Measurements from ENCODE around the gene FHOD1. TPM values are rescaled to one million over a fixed set of nuclear protein-coding genes. Genes with fewer than 3 reads are reported as not detected.

FHOD1 gene
- total and polyA plus RNA-seq, 2 of the 13 experiments (the other 11 are each of a cell fraction or from before 2014, with no cell fraction given) = 20.0 to 20.8 TPM

DNA sequence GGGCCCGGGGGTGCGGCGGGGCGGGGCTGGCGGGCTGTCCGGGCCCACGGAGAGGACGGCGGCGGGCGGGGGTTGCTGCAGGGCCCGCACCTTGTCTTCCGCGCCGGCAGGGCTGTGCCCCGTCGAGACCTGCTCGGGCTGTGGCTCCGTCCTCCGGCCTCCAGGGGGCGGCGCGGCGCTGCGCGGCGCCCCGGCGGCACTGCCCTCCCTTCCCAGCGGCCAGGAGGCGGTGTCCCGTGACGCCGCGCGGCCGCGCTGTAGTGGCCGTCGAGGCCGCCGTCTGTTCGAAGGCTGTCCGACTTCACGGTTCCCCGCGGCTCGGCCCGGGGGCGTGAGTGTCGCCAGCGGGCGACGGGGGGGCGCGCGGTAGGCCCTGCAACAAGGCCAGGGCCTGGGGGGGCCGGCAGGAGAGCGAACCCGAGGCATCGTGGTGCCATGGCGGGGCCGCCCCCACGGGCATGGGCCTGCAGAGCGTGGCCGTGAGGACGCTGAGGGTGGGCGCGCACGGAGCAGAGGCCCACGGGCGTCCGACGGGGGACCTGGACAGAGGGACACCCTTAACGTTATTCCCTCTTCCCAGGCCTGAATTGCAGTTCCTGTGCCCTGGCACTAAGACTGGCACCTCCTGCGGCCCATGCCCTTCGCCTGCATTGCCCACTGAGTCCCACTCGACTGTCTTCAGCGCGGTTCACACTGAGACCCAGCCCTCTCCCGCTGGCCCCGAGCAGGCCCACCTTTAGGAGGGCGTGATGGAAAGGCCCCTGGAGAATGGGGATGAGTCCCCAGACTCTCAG lies 32.2 kb upstream of the FHOD1 start, which contains the start of gene PLEKHG4 (continued):
- TF ChIP-seq, protein P1, sequence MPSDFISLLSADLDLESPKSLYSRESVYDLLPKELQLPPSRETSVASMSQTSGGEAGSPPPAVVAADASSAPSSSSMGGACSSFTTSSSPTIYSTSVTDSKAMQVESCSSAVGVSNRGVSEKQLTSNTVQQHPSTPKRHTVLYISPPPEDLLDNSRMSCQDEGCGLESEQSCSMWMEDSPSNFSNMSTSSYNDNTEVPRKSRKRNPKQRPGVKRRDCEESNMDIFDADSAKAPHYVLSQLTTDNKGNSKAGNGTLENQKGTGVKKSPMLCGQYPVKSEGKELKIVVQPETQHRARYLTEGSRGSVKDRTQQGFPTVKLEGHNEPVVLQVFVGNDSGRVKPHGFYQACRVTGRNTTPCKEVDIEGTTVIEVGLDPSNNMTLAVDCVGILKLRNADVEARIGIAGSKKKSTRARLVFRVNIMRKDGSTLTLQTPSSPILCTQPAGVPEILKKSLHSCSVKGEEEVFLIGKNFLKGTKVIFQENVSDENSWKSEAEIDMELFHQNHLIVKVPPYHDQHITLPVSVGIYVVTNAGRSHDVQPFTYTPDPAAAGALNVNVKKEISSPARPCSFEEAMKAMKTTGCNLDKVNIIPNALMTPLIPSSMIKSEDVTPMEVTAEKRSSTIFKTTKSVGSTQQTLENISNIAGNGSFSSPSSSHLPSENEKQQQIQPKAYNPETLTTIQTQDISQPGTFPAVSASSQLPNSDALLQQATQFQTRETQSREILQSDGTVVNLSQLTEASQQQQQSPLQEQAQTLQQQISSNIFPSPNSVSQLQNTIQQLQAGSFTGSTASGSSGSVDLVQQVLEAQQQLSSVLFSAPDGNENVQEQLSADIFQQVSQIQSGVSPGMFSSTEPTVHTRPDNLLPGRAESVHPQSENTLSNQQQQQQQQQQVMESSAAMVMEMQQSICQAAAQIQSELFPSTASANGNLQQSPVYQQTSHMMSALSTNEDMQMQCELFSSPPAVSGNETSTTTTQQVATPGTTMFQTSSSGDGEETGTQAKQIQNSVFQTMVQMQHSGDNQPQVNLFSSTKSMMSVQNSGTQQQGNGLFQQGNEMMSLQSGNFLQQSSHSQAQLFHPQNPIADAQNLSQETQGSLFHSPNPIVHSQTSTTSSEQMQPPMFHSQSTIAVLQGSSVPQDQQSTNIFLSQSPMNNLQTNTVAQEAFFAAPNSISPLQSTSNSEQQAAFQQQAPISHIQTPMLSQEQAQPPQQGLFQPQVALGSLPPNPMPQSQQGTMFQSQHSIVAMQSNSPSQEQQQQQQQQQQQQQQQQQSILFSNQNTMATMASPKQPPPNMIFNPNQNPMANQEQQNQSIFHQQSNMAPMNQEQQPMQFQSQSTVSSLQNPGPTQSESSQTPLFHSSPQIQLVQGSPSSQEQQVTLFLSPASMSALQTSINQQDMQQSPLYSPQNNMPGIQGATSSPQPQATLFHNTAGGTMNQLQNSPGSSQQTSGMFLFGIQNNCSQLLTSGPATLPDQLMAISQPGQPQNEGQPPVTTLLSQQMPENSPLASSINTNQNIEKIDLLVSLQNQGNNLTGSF (CRISPR knock-in tag; IDR thresholded peaks at IDR 0.05) = peak; percentile 44; the same call in 1 of the 2 replicates
- TF ChIP-seq ZNF772 (CRISPR knock-in tag; IDR thresholded peaks at IDR 0.05) = peak; percentile 66; the same call in 1 of the 2 replicates
- peak; percentile 61; the same call in 1 of the 2 replicates for TF ChIP-seq ZNF674 (CRISPR knock-in tag; IDR thresholded peaks at IDR 0.05; ENCODE audit: low read depth)
- TF ChIP-seq POGZ (CRISPR knock-in tag; IDR thresholded peaks at IDR 0.05) = peak; percentile 38
- TF ChIP-seq, protein P2, sequence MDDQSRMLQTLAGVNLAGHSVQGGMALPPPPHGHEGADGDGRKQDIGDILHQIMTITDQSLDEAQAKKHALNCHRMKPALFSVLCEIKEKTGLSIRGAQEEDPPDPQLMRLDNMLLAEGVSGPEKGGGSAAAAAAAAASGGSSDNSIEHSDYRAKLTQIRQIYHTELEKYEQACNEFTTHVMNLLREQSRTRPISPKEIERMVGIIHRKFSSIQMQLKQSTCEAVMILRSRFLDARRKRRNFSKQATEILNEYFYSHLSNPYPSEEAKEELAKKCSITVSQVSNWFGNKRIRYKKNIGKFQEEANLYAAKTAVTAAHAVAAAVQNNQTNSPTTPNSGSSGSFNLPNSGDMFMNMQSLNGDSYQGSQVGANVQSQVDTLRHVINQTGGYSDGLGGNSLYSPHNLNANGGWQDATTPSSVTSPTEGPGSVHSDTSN (CRISPR knock-in tag; IDR thresholded peaks at IDR 0.05; ENCODE audit: borderline replicate concordance) = no peak
- TF ChIP-seq ZNF337 (CRISPR knock-in tag; IDR thresholded peaks at IDR 0.05; ENCODE audit: borderline replicate concordance, low read depth) = no peak
- TF ChIP-seq, protein P3, sequence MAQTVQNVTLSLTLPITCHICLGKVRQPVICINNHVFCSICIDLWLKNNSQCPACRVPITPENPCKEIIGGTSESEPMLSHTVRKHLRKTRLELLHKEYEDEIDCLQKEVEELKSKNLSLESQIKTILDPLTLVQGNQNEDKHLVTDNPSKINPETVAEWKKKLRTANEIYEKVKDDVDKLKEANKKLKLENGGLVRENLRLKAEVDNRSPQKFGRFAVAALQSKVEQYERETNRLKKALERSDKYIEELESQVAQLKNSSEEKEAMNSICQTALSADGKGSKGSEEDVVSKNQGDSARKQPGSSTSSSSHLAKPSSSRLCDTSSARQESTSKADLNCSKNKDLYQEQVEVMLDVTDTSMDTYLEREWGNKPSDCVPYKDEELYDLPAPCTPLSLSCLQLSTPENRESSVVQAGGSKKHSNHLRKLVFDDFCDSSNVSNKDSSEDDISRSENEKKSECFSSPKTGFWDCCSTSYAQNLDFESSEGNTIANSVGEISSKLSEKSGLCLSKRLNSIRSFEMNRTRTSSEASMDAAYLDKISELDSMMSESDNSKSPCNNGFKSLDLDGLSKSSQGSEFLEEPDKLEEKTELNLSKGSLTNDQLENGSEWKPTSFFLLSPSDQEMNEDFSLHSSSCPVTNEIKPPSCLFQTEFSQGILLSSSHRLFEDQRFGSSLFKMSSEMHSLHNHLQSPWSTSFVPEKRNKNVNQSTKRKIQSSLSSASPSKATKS (CRISPR knock-in tag; IDR thresholded peaks at IDR 0.05) = no peak; the same call in 1 of the 2 replicates
- no peak for TF ChIP-seq ELF4 (CRISPR knock-in tag; IDR thresholded peaks at IDR 0.05; ENCODE audit: borderline replicate concordance)
- TF ChIP-seq, protein P4, sequence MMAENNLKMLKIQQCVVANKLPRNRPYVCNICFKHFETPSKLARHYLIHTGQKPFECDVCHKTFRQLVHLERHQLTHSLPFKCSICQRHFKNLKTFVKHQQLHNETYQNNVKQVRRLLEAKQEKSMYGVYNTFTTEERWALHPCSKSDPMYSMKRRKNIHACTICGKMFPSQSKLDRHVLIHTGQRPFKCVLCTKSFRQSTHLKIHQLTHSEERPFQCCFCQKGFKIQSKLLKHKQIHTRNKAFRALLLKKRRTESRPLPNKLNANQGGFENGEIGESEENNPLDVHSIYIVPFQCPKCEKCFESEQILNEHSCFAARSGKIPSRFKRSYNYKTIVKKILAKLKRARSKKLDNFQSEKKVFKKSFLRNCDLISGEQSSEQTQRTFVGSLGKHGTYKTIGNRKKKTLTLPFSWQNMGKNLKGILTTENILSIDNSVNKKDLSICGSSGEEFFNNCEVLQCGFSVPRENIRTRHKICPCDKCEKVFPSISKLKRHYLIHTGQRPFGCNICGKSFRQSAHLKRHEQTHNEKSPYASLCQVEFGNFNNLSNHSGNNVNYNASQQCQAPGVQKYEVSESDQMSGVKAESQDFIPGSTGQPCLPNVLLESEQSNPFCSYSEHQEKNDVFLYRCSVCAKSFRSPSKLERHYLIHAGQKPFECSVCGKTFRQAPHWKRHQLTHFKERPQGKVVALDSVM (CRISPR knock-in tag; IDR thresholded peaks at IDR 0.05) = peak; percentile 73
- TF ChIP-seq THYN1 (CRISPR knock-in tag; IDR thresholded peaks at IDR 0.05; ENCODE audit: borderline replicate concordance, low read depth) = no peak
- TF ChIP-seq CBX5 (CRISPR knock-in tag; IDR thresholded peaks at IDR 0.05; ENCODE audit: borderline replicate concordance) = 0 out of 2 replicates have a peak, but pooled peaks have one; percentile 17
- TF ChIP-seq, protein P5, sequence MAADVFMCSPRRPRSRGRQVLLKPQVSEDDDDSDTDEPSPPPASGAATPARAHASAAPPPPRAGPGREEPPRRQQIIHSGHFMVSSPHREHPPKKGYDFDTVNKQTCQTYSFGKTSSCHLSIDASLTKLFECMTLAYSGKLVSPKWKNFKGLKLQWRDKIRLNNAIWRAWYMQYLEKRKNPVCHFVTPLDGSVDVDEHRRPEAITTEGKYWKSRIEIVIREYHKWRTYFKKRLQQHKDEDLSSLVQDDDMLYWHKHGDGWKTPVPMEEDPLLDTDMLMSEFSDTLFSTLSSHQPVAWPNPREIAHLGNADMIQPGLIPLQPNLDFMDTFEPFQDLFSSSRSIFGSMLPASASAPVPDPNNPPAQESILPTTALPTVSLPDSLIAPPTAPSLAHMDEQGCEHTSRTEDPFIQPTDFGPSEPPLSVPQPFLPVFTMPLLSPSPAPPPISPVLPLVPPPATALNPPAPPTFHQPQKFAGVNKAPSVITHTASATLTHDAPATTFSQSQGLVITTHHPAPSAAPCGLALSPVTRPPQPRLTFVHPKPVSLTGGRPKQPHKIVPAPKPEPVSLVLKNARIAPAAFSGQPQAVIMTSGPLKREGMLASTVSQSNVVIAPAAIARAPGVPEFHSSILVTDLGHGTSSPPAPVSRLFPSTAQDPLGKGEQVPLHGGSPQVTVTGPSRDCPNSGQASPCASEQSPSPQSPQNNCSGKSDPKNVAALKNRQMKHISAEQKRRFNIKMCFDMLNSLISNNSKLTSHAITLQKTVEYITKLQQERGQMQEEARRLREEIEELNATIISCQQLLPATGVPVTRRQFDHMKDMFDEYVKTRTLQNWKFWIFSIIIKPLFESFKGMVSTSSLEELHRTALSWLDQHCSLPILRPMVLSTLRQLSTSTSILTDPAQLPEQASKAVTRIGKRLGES (CRISPR knock-in tag; IDR thresholded peaks at IDR 0.05; ENCODE audit: borderline replicate concordance) = no peak
- no peak for TF ChIP-seq FOXK1 (CRISPR knock-in tag; IDR thresholded peaks at IDR 0.05; ENCODE audit: borderline replicate concordance, low read depth)
